ENCODE results near the gene PMIS2. TPM values are rescaled to one million over a fixed set of nuclear protein-coding genes. Genes with fewer than 3 reads are reported as not detected.

Gene PMIS2
- total RNA-seq, 1 experiment from 2014 or later, result not detected

DNA sequence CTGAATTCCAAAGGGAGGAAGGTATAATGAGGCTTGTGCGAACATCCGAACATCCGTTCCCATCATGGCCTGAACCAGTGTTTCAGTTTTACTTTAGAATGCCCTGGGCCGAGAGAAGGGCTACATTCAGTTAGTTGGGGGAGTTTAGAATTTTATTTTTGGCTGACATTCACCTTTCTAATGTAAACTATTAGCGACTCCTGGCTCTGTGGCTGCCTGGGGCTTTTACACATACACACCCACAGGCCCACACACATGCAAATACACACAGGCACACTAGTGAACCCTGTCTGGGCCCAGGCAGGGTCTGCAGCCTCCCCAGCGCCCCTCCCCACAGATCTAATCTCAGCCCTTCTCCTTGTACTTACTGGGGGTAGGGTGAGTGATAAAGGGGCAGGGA lies 46.7 kb upstream of the PMIS2 start (continued):
- TF ChIP-seq, protein P1, sequence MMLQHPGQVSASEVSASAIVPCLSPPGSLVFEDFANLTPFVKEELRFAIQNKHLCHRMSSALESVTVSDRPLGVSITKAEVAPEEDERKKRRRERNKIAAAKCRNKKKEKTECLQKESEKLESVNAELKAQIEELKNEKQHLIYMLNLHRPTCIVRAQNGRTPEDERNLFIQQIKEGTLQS (IDR thresholded peaks at IDR 0.05), result no peak
- TF ChIP-seq ZFX (IDR thresholded peaks at IDR 0.05) (no peak), SP1 (IDR thresholded peaks at IDR 0.05; ENCODE audit: low read depth) (no peak), TCF7L2 (IDR thresholded peaks at IDR 0.05; ENCODE audit: borderline replicate concordance, extremely low read depth, insufficient read depth, insufficient read length) (no peak), ZNF274 (IDR thresholded peaks at IDR 0.05; ENCODE audit: low read depth, low read length) (no peak), POLR2A (IDR thresholded peaks at IDR 0.05; ENCODE audit: borderline replicate concordance, extremely low read depth, insufficient read depth, insufficient read length) (no peak), SRF (IDR thresholded peaks at IDR 0.05; ENCODE audit: low read depth) (no peak), POLR2AphosphoS5 (IDR thresholded peaks at IDR 0.05; ENCODE audit: low read depth, low read length) (no peak)
- TF ChIP-seq, protein P2, sequence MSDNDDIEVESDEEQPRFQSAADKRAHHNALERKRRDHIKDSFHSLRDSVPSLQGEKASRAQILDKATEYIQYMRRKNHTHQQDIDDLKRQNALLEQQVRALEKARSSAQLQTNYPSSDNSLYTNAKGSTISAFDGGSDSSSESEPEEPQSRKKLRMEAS (IDR thresholded peaks at IDR 0.05), result no peak

- ChIA-PET CTCF (no interaction called here), RAD21 (ENCODE audit: low non-redundant PET in 1 of 2, low total read pairs in 2 of 2, uncharacterized antibody in 2 of 2, unreplicated experiment in 2 of 2) (no interaction called here), POLR2A (no interaction called here)
- H3K9ac ChIP-seq (ENCODE audit: low read length), result no peak overlapping the region
- no peak overlapping the region for H3K4me3 ChIP-seq (replicated peaks in 1 of 2; ENCODE audit: low read depth in 1 of 2, low read length in 2 of 2)
- H3K4me1 ChIP-seq (ENCODE audit: control insufficient read depth in 1 of 2, insufficient read depth in 2 of 2, low read length in 2 of 2), result peaks cover 3 to 8% of the 10 kb centered on the region in 2 experiments; a peak in 3 of 4 replicates
- peaks cover 8 to 30% of the 10 kb centered on the region in 2 experiments; a peak in 3 of 4 replicates for H3K36me3 ChIP-seq (ENCODE audit: control insufficient read depth in 1 of 2, insufficient read depth in 2 of 2, low read length in 2 of 2)
- no peak for DNase-seq (ENCODE audit: low read depth, low spot score)
- H3K27me3 ChIP-seq (ENCODE audit: insufficient read depth, low read length), result no peaks in the 10 kb centered on the region
- H4K20me1 ChIP-seq (ENCODE audit: insufficient read depth), result no peaks in the 10 kb centered on the region
- no peak overlapping the region for H2AFZ ChIP-seq (ENCODE audit: low read depth, low read length, poor library complexity, severe bottlenecking)
- intact Hi-C loops (cut with micrococcal nuclease), result loop anchor here (10.0 kb wide), 1 partner anchor 395 kb away; the partner anchor contains the start of gene LRFN3
- no peaks in the 10 kb centered on the region for H3K9me2 ChIP-seq (ENCODE audit: insufficient read depth)
- no TSS peak for BruUV-seq (replicated peaks)
- H3K27ac ChIP-seq (ENCODE audit: low read depth, low read length), result no peak overlapping the region
- no peaks in the 10 kb centered on the region for H3K9me3 ChIP-seq (ENCODE audit: control insufficient read depth in 1 of 2, insufficient read depth in 1 of 2, low read depth in 1 of 2, low read length in 2 of 2)
- TF ChIP-seq CBX3 (IDR thresholded peaks at IDR 0.05; ENCODE audit: low read depth) (no peak), RAD21 (IDR thresholded peaks at IDR 0.05; ENCODE audit: low read depth) (no peak), EGR1 (IDR thresholded peaks at IDR 0.05; ENCODE audit: low read depth) (no peak), JUND (IDR thresholded peaks at IDR 0.05) (no peak), POLR2A (IDR thresholded peaks at IDR 0.05; ENCODE audit: borderline replicate concordance, extremely low read depth, insufficient read depth, insufficient read length) (no peak), YY1 (IDR thresholded peaks at IDR 0.05; ENCODE audit: extremely low read depth, insufficient replicate concordance, low read depth, low read length) (no peak), FOSL1 (IDR thresholded peaks at IDR 0.05; ENCODE audit: low read depth) (no peak), ZFX (IDR thresholded peaks at IDR 0.05) (no peak)
- TF ChIP-seq, protein P3, sequence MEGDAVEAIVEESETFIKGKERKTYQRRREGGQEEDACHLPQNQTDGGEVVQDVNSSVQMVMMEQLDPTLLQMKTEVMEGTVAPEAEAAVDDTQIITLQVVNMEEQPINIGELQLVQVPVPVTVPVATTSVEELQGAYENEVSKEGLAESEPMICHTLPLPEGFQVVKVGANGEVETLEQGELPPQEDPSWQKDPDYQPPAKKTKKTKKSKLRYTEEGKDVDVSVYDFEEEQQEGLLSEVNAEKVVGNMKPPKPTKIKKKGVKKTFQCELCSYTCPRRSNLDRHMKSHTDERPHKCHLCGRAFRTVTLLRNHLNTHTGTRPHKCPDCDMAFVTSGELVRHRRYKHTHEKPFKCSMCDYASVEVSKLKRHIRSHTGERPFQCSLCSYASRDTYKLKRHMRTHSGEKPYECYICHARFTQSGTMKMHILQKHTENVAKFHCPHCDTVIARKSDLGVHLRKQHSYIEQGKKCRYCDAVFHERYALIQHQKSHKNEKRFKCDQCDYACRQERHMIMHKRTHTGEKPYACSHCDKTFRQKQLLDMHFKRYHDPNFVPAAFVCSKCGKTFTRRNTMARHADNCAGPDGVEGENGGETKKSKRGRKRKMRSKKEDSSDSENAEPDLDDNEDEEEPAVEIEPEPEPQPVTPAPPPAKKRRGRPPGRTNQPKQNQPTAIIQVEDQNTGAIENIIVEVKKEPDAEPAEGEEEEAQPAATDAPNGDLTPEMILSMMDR (IDR thresholded peaks at IDR 0.05 in 2 of 3, conservative IDR thresholded peaks at IDR 0.05 in 1 of 3; ENCODE audit: borderline replicate concordance in 1 of 3, insufficient read depth in 1 of 3, low read depth in 2 of 3, low read length in 2 of 3), result no peak
- no peak for ATAC-seq
- no peak overlapping the region for H3K4me2 ChIP-seq (ENCODE audit: low read length)
- peaks cover 21% of the 10 kb centered on the region for H3K79me2 ChIP-seq (ENCODE audit: insufficient read depth, low read length)
Observed at GRCh38 chr19:35539850-35540249, 46.1 kb upstream of the PMIS2 start.

Measured in HCT116 (cell line).